ENCODE results near the gene ATP2B3.
"Not testable (repeated sequence)": the region's sequence is repeated elsewhere in the genome, so short reads cannot be mapped to it uniquely, and the experiment has no call there.

ATP2B3 gene

GRCh38 chrX:153595859-153596857 lies 78.7 kb downstream of the ATP2B3 start:
- DNase-seq (ENCODE audit: low spot score), result no peak

GRCh38 chrX:153596981-153597750 lies 79.7 kb downstream of the ATP2B3 start:
- no peak for DNase-seq (ENCODE audit: low spot score)

GRCh38 chrX:153598541-153599191 lies 81.2 kb downstream of the ATP2B3 start, which contains the start of gene CCNQ:
Gene CCNQ, minus strand, starts transcription at chrX:153599139. Its CDS starts 66 bp downstream, at chrX:153599073.
- no peak for DNase-seq (ENCODE audit: low spot score)

- peak; percentile 95 for DNase-seq (ENCODE audit: low spot score)
Measured at GRCh38 chrX:153599192-153600031, 82.0 kb downstream of the ATP2B3 start.

- DNase-seq (ENCODE audit: low spot score), result no peak
Measured at GRCh38 chrX:153600032-153600373, 82.6 kb downstream of the ATP2B3 start.

GRCh38 chrX:153600921-153601320 lies 83.5 kb downstream of the ATP2B3 start:
- DNase-seq (ENCODE audit: low spot score), result no peak

GRCh38 chrX:153601511-153602110 lies 84.2 kb downstream of the ATP2B3 start:
- no peak for DNase-seq (ENCODE audit: low spot score)

- no peak for DNase-seq (ENCODE audit: low spot score)
Measured at GRCh38 chrX:153602601-153603000, 85.2 kb downstream of the ATP2B3 start.

- no peak for DNase-seq (ENCODE audit: low spot score)
Measured at GRCh38 chrX:153603131-153603656, 85.8 kb downstream of the ATP2B3 start.

GRCh38 chrX:153604666-153605380 lies 87.4 kb downstream of the ATP2B3 start:
- DNase-seq (ENCODE audit: low spot score), result not testable (repeated sequence)

GRCh38 chrX:153606503-153606902 lies 89.1 kb downstream of the ATP2B3 start:
- DNase-seq (ENCODE audit: low spot score), result no peak

- DNase-seq (ENCODE audit: low spot score), result no peak
Measured at GRCh38 chrX:153608376-153608775, 90.9 kb downstream of the ATP2B3 start.

GRCh38 chrX:153608806-153609205 lies 91.4 kb downstream of the ATP2B3 start:
- DNase-seq (ENCODE audit: low spot score), result no peak

GRCh38 chrX:153609917-153610835 lies 92.7 kb downstream of the ATP2B3 start:
- peak; percentile 52 for DNase-seq (ENCODE audit: low spot score)

GRCh38 chrX:153610836-153611213 lies 93.4 kb downstream of the ATP2B3 start:
- no peak for DNase-seq (ENCODE audit: low spot score)

GRCh38 chrX:153611298-153612095 lies 94.1 kb downstream of the ATP2B3 start:
- DNase-seq (ENCODE audit: low spot score), result no peak

- DNase-seq (ENCODE audit: low spot score), result no peak
Measured at GRCh38 chrX:153612413-153612812, 95.0 kb downstream of the ATP2B3 start.

- no peak for DNase-seq (ENCODE audit: low spot score)
Measured at GRCh38 chrX:153614818-153615217, 97.4 kb downstream of the ATP2B3 start.
